Esophagus squamous epithelium (tissue), 4 donors: ENCODE results near the gene BDKRB1.

ENCODE experiments used
- POLR2A ChIP-seq, 4 donors: fragments of 450-650 bp; IDR thresholded peaks; one replicate each; pipeline ENCODE4 v1.6.1; 2017; ENCODE audit warnings: antibody characterized with exemption in 4 of 4, mild to moderate bottlenecking in 4 of 4, moderate library complexity in 3 of 4
- TF ChIP-seq, protein P1 (sequence below), 6 experiments: fragments of 450-650 bp in 4 of 6; fragments of 200-600 bp in 2 of 6; sonication (generic) in 2 of 6; IDR thresholded peaks; one replicate each; pipeline ENCODE4 v1.5.1; 2016 to 2019; ENCODE audit warnings: antibody characterized with exemption in 6 of 6, mild to moderate bottlenecking in 4 of 6, moderate library complexity in 4 of 6

DNA sequence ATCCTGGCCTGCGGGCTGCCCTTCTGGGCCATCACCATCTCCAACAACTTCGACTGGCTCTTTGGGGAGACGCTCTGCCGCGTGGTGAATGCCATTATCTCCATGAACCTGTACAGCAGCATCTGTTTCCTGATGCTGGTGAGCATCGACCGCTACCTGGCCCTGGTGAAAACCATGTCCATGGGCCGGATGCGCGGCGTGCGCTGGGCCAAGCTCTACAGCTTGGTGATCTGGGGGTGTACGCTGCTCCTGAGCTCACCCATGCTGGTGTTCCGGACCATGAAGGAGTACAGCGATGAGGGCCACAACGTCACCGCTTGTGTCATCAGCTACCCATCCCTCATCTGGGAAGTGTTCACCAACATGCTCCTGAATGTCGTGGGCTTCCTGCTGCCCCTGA is 15.4 kb upstream of the BDKRB1 start:
- TF ChIP-seq, protein P1, sequence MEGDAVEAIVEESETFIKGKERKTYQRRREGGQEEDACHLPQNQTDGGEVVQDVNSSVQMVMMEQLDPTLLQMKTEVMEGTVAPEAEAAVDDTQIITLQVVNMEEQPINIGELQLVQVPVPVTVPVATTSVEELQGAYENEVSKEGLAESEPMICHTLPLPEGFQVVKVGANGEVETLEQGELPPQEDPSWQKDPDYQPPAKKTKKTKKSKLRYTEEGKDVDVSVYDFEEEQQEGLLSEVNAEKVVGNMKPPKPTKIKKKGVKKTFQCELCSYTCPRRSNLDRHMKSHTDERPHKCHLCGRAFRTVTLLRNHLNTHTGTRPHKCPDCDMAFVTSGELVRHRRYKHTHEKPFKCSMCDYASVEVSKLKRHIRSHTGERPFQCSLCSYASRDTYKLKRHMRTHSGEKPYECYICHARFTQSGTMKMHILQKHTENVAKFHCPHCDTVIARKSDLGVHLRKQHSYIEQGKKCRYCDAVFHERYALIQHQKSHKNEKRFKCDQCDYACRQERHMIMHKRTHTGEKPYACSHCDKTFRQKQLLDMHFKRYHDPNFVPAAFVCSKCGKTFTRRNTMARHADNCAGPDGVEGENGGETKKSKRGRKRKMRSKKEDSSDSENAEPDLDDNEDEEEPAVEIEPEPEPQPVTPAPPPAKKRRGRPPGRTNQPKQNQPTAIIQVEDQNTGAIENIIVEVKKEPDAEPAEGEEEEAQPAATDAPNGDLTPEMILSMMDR (IDR thresholded peaks at IDR 0.05), result no peak
- TF ChIP-seq POLR2A (IDR thresholded peaks at IDR 0.05), result no peak
